Activated CD8-positive, alpha-beta memory T cell treated with anti-CD3 and anti-CD28 coated beads, Interleukin-2, amount 50 U/mL, for 24 hours (primary cell): ENCODE data around the gene CATSPER3.

Source experiments
- DNase-seq: peaks from one replicate; pipeline ENCODE4 v3.0.0-alpha.2; 2020; ENCODE audit errors: extremely low read depth

Gene CATSPER3

GRCh38 chr5:134967607-134968006 lies at the start of gene CATSPER3:
TSS of gene CATSPER3 (plus strand) at chr5:134967907. CDS start at chr5:134967992, 85 bp downstream.
- DNase-seq, result no peak

- DNase-seq, result no peak
These were observed 48.8 kb upstream of the CATSPER3 start for GRCh38 chr5:134918861-134919260.

GRCh38 chr5:134920848-134921575 lies 46.7 kb upstream of the CATSPER3 start:
- DNase-seq, result no peak

DNA sequence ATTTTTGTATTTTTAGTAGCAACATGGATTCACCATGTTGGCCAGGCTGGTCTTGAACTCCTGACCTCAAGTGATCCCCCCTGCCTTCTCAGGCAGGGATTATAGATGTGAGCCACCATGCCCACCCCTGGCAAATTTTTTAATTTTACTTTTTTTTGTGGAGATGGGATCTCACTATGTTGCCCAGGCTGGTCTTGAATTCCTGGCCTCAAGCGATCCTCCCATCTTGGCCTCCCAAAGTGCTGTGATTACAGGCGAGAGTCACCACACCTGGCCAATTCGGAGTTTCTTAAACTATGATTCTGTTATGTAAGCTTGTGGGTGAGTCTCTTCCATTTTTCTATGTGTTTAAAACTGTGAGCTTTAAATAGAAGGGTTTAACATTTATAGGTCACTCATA lies 35.2 kb upstream of the CATSPER3 start:
- DNase-seq, result no peak

DNA sequence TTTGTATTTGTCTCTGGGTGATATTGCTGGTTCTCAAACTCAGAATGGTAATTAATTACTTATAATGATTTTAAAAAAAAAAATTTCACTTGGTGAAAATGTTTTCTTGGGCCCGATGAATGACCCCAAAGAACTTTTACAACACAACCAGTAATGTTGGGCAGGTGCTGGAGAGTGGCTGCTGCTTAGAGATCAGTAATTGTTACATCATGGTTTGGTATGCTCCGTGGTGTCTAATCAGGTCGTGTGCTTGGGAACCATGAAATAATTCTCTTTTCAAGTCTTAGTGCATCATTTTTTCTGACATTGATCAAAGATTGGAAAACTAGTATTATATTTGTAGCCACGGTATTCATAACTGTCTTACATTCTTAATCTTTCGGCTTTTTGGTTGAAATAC lies 33.5 kb upstream of the CATSPER3 start:
- no peak for DNase-seq

- no peak for DNase-seq
These were observed 31.8 kb upstream of the CATSPER3 start for GRCh38 chr5:134935711-134936602.

- DNase-seq, result no peak
These were observed 30.2 kb upstream of the CATSPER3 start for GRCh38 chr5:134937526-134937925.

DNA sequence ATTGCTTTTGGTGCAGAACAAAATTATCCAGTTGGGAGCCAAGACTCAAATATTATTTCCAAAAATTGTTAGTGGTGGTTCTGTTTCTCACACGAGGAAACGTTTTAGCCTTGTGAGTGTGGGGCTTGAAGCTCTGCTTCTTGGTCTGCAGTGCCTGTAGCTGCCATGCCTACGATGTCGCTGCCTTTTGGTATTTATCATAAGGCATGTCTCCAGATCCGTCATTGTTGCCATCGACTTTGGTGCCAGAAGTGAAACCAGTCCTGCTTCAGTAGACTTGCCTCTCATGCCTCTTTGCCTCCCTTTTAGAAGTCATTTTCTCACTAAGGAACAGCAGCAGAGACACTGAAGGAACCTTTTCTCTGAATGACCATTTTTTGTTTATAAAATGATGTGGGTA lies 29.7 kb upstream of the CATSPER3 start:
- no peak for DNase-seq

DNA sequence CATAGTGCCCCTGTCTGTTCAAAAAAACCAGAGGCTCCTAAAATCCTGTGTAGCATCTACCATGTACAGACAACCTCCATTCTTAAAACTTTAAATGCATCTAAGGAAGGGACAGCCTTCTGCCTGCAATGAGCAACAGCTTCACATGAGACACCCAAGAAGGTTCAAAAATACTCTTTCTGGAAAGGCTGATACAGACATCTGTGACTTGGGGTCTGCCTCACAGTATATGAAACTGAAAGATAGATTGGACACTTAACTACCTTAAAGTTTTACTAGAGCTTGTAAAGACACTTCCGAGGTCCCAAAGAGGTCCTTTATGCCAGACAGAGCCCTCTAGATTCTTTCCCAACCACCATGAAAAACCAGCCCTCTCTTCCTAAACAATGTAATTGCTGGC lies 28.2 kb upstream of the CATSPER3 start:
- DNase-seq, result no peak

- DNase-seq, result no peak
These were observed 24.2 kb upstream of the CATSPER3 start for GRCh38 chr5:134943547-134943946.

GRCh38 chr5:134944630-134945029 lies 23.1 kb upstream of the CATSPER3 start:
- no peak for DNase-seq

DNA sequence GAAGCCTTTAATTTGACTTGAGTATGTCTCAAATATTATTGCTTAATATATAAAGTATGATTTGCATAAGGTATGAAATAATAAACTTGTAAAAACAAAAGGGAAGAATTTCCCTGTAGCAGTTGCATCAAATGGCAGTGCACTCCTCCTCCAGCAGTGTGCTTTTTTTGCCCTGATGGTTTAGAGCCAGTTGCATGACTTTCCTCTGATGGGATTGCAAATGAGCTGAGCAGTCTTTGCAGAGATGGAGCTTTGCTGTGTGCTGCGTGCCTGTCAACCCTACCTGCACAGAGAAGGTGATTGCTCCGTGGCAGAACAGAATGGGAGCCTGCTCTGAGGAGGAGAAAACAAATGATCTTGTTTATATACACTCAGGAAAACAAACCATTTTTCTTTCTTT lies 22.7 kb upstream of the CATSPER3 start:
- DNase-seq, result no peak

GRCh38 chr5:134948911-134949310 lies 18.8 kb upstream of the CATSPER3 start:
- DNase-seq, result no peak

DNA sequence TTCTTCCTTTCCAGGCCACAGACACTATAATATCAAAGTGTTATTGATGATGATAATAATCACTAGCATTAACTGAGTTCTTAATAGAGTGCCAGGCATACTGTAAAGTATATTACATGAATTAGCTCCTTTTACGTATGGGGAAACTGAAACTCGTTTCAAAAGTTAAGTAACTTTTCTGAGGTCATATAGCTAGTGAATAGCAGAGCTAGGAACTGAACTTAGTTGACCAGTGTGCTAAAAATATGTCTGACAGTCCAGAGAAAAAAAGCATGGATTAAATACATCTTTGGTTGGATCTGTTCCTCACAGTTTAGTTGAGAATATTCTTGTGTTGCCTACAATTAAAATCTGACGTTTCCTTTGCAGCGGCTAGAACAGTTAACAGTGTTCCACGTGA lies 18.4 kb upstream of the CATSPER3 start:
- no peak for DNase-seq

GRCh38 chr5:134957920-134958608 lies 9.6 kb upstream of the CATSPER3 start:
- no peak for DNase-seq

- no peak for DNase-seq
These were observed 9.0 kb upstream of the CATSPER3 start for GRCh38 chr5:134958755-134959154.

- no peak for DNase-seq
These were observed 4.6 kb upstream of the CATSPER3 start for GRCh38 chr5:134963098-134963497.

GRCh38 chr5:134964359-134965270 lies 3.1 kb upstream of the CATSPER3 start:
- DNase-seq, result no peak

- no peak for DNase-seq
These were observed 2.4 kb upstream of the CATSPER3 start for GRCh38 chr5:134965271-134965825.

- DNase-seq, result no peak
These were observed 348 bp downstream of the CATSPER3 start for GRCh38 chr5:134968055-134968454.

- no peak for DNase-seq
These were observed 1.5 kb downstream of the CATSPER3 start for GRCh38 chr5:134969166-134969565.
